CD4-positive, alpha-beta T cell treated with Interferon alpha-2 for 1 hour (primary cell): Measurements from ENCODE around the gene PAK5.

ENCODE experiments used
- DNase-seq, 2 donors: peaks; one replicate each; pipeline ENCODE4 v3.0.0-alpha.2; 2020 to 2022

Gene PAK5

GRCh38 chr20:9775176-9775575 is 63.7 kb downstream of the PAK5 start:
- no peak for DNase-seq

- DNase-seq: no peak
These were observed 68.9 kb downstream of the PAK5 start for GRCh38 chr20:9769954-9770353.

- no peak for DNase-seq
These were observed 77.4 kb downstream of the PAK5 start for GRCh38 chr20:9761476-9761875.

DNA sequence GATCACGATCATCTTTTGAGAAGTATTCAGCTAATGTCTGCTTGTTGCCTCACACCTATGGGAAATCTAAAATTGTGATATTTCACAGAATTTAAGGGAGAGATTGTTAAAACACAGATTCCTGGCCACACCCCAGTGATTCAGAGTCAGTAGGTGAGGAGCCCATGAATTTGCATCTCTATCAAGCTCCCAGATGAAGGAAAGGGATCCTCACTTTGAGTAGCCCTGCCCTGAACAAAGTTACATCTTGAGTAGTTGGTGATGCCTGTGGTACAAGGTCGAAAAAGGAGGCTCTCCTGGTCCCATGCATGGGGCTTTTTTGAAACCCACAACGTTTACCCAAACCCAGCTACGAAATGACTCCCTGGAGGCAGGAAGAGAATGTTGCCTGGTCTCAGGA is 79.5 kb downstream of the PAK5 start:
- no peak for DNase-seq

- DNase-seq: no peak
These were observed 80.1 kb downstream of the PAK5 start for GRCh38 chr20:9758752-9759151.

DNA sequence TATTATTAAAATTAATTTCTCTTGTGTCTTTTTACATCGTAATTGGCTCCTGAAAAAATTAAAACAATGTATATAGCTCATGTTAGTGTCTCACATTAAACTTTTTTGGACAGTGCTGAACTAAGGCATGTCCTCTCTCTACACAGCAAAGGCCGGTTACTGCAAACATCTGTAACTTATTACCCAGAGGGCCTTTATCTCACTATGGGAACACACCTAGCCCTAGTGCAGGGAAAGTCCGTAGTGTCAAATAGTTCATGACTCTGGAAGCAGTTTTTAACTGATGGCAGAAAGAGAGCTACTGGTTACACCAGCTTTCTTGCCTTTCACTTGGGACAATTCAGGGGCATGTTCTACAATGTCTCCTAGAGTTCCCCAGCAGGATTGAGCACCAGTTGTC is 82.2 kb downstream of the PAK5 start:
- no peak for DNase-seq

DNA sequence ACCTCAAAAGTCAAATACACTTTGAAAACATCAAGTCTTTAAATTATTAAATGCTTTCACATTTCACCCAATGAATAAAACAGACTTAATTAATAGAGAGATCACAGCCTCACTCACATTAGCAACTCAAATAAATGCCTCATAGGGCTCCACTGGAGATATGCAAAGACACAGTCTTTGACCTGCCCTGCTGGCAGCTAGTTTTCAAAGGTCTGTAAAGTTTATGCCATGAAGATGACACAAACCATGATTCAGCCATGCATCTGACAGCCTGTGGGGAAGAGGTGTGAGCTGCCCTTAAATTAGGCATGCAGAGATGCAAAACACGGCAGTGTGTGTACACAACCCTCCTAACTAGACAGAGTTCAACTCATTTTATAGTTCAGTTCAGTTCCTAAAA is 83.6 kb downstream of the PAK5 start:
- no peak for DNase-seq

- no peak for DNase-seq
These were observed 94.3 kb downstream of the PAK5 start for GRCh38 chr20:9744551-9744950.

GRCh38 chr20:9743871-9744270 is 95.0 kb downstream of the PAK5 start:
- no peak for DNase-seq

DNA sequence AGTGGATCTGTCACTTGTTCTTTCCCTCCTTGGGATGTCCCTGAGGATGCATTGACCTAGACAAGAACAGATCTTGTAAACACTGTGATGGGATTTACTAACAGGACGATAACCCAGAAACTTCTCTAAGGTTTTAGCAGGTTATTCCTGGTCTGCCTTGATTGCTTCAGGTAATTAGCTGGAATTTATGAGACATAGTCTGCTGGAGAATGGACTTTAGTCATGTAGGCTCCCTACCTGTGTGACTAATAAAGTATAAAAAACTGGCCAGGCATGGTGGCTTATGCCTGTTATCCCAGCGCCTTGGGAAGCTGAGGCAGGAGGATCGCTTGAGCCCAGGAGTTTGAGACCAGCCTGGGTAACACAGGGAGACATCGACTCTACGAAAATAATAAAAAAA is 96.1 kb downstream of the PAK5 start:
- no peak for DNase-seq

DNA sequence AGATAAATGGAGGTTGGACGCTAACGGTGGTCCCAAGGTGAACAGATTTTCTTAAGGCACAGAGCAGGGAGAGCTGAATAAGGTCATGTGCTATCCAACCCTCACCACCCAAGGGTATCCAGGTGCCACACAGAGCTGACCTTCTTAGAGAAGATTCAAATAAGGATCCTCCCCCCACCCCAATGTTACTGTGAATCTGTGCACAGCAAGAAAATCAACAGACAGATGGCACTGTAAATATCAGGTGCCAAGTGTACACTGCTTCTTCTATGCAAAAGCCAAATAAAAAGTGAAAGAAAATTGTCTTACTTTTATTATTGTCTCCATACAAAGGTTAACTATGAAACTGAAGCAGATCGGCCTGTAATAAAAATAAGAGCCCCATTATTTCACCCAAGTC is 96.9 kb downstream of the PAK5 start:
- DNase-seq: no peak

- DNase-seq: no peak
These were observed 98.4 kb downstream of the PAK5 start for GRCh38 chr20:9740486-9740885.

DNA sequence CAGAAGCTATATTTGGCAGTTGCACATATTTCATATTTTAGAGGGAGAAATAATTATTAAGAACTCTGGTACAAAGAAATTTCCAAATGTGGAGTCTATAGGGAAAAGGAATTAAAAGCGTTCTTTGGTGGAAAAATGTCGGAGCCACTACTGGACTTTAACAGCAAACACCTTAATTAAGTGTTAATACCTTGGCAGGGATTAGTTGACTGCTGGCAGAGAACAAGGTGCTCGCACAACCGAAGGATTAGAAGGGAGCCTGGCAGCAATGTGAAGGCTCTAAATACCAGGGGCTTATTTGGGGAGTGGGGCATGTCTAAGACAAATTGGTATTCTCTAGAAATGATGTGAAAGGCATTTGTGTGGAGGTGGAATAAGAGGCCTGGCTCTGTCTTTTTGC is 98.9 kb downstream of the PAK5 start:
- no peak for DNase-seq

GRCh38 chr20:9736373-9736772 is 102.5 kb downstream of the PAK5 start:
- DNase-seq: no peak

GRCh38 chr20:9723501-9724202 is 115.2 kb downstream of the PAK5 start:
- no peak for DNase-seq

- no peak for DNase-seq
These were observed 127.0 kb downstream of the PAK5 start for GRCh38 chr20:9711872-9712271.

- DNase-seq: no peak
These were observed 128.2 kb downstream of the PAK5 start for GRCh38 chr20:9710685-9711084.

DNA sequence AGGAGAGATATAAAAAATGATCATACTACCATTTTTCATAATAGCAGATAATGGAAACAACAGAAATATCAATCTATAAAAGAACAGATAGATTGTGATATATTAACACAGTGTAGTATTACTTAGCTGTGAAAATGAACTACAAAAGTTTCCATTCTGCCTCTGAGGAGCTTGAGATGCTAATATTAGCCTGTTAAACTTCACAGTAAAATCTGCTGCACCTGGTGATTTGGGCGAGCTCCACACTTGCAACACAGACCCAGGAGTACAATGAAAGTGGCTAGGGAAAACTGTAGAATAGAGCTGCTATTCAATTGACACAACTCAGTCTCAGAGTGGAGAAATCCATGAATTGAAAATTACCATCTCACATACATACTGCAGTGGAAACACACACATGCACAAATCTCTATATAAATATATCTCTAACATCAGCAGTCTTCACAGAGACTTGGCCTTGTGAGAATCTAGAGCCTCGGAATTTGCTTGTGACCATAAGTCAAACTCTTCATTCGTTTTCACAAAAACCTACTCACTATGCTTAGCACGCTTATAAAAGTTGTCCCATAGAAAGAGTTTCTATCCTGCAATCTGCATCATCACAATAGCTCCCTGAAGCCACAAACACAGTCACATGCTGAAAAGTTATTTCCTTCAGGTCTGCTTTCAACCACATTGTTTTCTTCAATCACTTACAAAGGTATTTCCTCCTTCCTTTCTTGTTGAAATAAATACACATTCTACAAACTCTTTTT is 133.0 kb downstream of the PAK5 start:
- DNase-seq: no peak

DNA sequence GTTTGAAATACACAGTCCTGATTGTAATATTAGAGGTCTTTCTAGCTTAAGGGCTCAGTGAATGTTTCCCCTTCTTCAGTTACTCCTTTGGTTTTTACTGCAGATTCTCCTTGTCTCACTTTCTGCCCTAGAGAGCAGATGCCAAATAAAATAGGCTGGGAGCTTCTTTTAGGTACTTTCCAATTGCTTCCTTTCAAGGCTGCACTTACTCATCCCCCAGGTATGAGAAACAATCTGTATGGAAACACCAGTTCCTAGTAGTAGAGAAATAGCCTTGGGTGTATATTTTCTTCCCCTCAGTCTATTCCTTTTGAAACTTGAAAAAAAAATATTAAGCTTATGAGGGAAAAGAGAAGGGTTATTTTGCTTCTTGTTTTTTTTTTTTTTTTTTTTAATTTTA is 139.7 kb downstream of the PAK5 start:
- no peak for DNase-seq

GRCh38 chr20:9689041-9689440 is 149.8 kb downstream of the PAK5 start:
- no peak for DNase-seq

DNA sequence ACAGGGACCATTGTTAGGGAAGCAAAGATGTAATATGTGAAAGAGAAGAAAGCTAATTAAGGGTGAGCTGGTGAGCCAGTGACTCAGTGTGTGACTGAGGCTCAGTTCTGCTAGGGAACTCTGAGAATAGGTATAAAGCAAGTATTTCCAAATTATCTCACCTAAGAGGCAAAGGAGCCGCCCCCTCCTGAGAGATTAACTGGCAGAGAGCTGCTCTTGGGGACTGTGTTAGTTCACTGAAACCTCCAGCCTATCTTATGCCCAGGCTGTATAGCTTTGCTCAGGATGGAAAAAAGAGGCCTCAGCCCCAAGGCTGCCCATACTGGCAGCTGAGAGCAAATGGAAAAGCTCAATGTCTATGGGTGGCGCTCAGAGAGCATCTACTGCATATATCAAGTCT is 152.0 kb downstream of the PAK5 start:
- DNase-seq: no peak

GRCh38 chr20:9686455-9686854 is 152.4 kb downstream of the PAK5 start:
- no peak for DNase-seq

- no peak for DNase-seq
These were observed 152.9 kb downstream of the PAK5 start for GRCh38 chr20:9686001-9686400.

- no peak for DNase-seq
These were observed 153.9 kb downstream of the PAK5 start for GRCh38 chr20:9685011-9685410.

- no peak for DNase-seq
These were observed 161.7 kb downstream of the PAK5 start for GRCh38 chr20:9677100-9677623.
